Astrocyte (in vitro differentiated cells and primary cell): ENCODE results near the gene NLN.
A peak's percentile ranks its signal among the peaks of the same experiment; 100 is the strongest.

Source experiments
- CTCF ChIP-seq: IDR thresholded peaks from 2 replicates; pipeline ENCODE4 v1.5.1; 2011; ENCODE audit warnings: low read depth, mild to moderate bottlenecking, inconsistent platforms, low read length, moderate library complexity; ENCODE audit not compliant: insufficient read depth
- EZH2 ChIP-seq: IDR thresholded peaks from 2 replicates; pipeline ENCODE4 v1.6.1; 2012; ENCODE audit warnings: mild to moderate bottlenecking, low read length, inconsistent platforms; ENCODE audit not compliant: insufficient read depth

GRCh38 chr5:65742565-65743231 lies 20.7 kb downstream of the NLN start:
- peak; percentile 88 for TF ChIP-seq CTCF
- no peak for TF ChIP-seq EZH2
